ENCODE results near the gene SWI5. TPM values are rescaled to one million over a fixed set of nuclear protein-coding genes. Genes with fewer than 3 reads are reported as not detected.
A peak's percentile ranks its signal among the peaks of the same experiment; 100 is the strongest.

SWI5 gene
- total and polyA plus RNA-seq, 9 of the 15 experiments (the other 6 are each of a cell fraction or from before 2014, with no cell fraction given) = 62.8 to 133 (median 95.9) TPM

DNA sequence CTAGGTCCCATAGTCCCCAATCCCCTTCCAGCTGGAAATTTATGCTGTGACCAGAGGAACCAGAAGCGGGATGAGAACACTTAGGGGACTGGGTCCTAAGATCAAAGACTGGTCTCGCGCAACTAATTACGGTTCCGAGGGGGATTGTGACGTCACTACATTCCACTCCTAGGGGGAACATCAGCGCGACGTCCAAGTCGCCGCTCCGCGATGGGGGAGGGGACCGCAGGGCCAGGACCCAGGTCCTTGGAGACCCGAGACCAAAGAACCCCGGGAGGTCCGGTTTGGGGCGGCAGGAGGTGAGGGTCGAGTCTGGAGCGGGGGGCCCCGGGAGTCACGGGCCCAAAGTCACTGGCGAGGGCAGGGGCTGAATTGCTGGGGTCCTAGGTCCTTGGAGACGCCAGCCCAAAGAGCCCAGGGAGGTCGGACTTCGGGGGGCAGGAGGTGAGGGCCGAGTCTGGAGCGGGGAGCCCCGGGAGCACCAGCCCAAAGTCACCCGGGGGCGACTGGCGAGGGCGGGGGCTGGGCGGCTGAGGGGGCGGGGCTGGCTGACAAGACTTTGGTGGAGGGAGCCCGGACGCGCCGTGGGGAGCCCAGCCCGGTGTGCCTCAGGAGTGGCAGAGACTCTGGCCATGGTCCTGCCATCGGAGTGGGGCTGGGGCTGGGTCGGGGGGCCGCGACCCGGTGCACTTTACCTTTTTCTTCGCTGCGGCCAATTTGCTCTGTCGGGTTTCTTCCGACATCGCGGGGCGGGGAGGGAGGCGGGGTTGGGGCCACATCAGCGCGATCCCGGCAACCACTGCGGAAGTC lies 673 bp upstream of the SWI5 start, which contains the start of gene GOLGA2 (continued):
- TF ChIP-seq, protein P1, sequence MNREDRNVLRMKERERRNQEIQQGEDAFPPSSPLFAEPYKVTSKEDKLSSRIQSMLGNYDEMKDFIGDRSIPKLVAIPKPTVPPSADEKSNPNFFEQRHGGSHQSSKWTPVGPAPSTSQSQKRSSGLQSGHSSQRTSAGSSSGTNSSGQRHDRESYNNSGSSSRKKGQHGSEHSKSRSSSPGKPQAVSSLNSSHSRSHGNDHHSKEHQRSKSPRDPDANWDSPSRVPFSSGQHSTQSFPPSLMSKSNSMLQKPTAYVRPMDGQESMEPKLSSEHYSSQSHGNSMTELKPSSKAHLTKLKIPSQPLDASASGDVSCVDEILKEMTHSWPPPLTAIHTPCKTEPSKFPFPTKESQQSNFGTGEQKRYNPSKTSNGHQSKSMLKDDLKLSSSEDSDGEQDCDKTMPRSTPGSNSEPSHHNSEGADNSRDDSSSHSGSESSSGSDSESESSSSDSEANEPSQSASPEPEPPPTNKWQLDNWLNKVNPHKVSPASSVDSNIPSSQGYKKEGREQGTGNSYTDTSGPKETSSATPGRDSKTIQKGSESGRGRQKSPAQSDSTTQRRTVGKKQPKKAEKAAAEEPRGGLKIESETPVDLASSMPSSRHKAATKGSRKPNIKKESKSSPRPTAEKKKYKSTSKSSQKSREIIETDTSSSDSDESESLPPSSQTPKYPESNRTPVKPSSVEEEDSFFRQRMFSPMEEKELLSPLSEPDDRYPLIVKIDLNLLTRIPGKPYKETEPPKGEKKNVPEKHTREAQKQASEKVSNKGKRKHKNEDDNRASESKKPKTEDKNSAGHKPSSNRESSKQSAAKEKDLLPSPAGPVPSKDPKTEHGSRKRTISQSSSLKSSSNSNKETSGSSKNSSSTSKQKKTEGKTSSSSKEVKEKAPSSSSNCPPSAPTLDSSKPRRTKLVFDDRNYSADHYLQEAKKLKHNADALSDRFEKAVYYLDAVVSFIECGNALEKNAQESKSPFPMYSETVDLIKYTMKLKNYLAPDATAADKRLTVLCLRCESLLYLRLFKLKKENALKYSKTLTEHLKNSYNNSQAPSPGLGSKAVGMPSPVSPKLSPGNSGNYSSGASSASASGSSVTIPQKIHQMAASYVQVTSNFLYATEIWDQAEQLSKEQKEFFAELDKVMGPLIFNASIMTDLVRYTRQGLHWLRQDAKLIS (CRISPR knock-in tag; IDR thresholded peaks at IDR 0.05) = no peak
- TF ChIP-seq RCOR1 (IDR thresholded peaks at IDR 0.05; ENCODE audit: borderline replicate concordance in 1 of 2, low read depth in 2 of 2, low read length in 2 of 2) (no peak; a peak in 1 of 4 replicates), NEUROD1 (IDR thresholded peaks at IDR 0.05; ENCODE audit: borderline replicate concordance, low read depth, low read length, partially characterized antibody) (peak; percentile 56), RBM14 (IDR thresholded peaks at IDR 0.05; ENCODE audit: borderline replicate concordance, insufficient read depth, low read depth, low read length) (no peak), SRSF7 (optimal IDR thresholded peaks at IDR 0.05; ENCODE audit: low read depth, low read length) (no peak), NFRKB (IDR thresholded peaks at IDR 0.05; ENCODE audit: low read depth) (no peak), SRSF3 (IDR thresholded peaks at IDR 0.05; ENCODE audit: insufficient read depth, low read length) (no peak), DIDO1 (tag; IDR thresholded peaks at IDR 0.05; ENCODE audit: low read depth) (no peak), ZKSCAN8 (CRISPR knock-in tag; IDR thresholded peaks at IDR 0.05) (no peak), ZNF224 (CRISPR knock-in tag; IDR thresholded peaks at IDR 0.05) (no peak)
- TF ChIP-seq, protein P2, sequence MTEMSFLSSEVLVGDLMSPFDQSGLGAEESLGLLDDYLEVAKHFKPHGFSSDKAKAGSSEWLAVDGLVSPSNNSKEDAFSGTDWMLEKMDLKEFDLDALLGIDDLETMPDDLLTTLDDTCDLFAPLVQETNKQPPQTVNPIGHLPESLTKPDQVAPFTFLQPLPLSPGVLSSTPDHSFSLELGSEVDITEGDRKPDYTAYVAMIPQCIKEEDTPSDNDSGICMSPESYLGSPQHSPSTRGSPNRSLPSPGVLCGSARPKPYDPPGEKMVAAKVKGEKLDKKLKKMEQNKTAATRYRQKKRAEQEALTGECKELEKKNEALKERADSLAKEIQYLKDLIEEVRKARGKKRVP (CRISPR knock-in tag; IDR thresholded peaks at IDR 0.05) = 0 out of 2 replicates have a peak, but pooled peaks have one; percentile 22
- TF ChIP-seq, protein P3, sequence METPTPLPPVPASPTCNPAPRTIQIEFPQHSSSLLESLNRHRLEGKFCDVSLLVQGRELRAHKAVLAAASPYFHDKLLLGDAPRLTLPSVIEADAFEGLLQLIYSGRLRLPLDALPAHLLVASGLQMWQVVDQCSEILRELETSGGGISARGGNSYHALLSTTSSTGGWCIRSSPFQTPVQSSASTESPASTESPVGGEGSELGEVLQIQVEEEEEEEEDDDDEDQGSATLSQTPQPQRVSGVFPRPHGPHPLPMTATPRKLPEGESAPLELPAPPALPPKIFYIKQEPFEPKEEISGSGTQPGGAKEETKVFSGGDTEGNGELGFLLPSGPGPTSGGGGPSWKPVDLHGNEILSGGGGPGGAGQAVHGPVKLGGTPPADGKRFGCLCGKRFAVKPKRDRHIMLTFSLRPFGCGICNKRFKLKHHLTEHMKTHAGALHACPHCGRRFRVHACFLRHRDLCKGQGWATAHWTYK (CRISPR knock-in tag; IDR thresholded peaks at IDR 0.05) = peak; percentile 55; the same call in 1 of the 2 replicates
- TF ChIP-seq, protein P4, sequence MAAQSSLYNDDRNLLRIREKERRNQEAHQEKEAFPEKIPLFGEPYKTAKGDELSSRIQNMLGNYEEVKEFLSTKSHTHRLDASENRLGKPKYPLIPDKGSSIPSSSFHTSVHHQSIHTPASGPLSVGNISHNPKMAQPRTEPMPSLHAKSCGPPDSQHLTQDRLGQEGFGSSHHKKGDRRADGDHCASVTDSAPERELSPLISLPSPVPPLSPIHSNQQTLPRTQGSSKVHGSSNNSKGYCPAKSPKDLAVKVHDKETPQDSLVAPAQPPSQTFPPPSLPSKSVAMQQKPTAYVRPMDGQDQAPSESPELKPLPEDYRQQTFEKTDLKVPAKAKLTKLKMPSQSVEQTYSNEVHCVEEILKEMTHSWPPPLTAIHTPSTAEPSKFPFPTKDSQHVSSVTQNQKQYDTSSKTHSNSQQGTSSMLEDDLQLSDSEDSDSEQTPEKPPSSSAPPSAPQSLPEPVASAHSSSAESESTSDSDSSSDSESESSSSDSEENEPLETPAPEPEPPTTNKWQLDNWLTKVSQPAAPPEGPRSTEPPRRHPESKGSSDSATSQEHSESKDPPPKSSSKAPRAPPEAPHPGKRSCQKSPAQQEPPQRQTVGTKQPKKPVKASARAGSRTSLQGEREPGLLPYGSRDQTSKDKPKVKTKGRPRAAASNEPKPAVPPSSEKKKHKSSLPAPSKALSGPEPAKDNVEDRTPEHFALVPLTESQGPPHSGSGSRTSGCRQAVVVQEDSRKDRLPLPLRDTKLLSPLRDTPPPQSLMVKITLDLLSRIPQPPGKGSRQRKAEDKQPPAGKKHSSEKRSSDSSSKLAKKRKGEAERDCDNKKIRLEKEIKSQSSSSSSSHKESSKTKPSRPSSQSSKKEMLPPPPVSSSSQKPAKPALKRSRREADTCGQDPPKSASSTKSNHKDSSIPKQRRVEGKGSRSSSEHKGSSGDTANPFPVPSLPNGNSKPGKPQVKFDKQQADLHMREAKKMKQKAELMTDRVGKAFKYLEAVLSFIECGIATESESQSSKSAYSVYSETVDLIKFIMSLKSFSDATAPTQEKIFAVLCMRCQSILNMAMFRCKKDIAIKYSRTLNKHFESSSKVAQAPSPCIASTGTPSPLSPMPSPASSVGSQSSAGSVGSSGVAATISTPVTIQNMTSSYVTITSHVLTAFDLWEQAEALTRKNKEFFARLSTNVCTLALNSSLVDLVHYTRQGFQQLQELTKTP (IDR thresholded peaks at IDR 0.05; ENCODE audit: low read depth in 1 of 2, partially characterized antibody in 2 of 2) = no peak
- TF ChIP-seq, protein P5, sequence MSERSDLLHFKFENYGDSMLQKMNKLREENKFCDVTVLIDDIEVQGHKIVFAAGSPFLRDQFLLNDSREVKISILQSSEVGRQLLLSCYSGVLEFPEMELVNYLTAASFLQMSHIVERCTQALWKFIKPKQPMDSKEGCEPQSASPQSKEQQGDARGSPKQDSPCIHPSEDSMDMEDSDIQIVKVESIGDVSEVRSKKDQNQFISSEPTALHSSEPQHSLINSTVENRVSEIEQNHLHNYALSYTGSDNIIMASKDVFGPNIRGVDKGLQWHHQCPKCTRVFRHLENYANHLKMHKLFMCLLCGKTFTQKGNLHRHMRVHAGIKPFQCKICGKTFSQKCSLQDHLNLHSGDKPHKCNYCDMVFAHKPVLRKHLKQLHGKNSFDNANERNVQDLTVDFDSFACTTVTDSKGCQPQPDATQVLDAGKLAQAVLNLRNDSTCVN (CRISPR knock-in tag; IDR thresholded peaks at IDR 0.05) = no peak
